DMS114 treated with DMSO at 0.1 percent for 48 hours (cell line): ENCODE measurements around the gene ZNF335.

Source experiments
- DNase-seq: peaks from one replicate; lab custom pipeline; 2025; ENCODE audit not compliant: unreplicated experiment; lab: John Stamatoyannopoulos, UW

Gene ZNF335

GRCh38 chr20:45971675-45972499 lies at the start of gene ZNF335:
Gene ZNF335 (minus strand): TSS chr20:45972203. CDS start chr20:45971410, 793 bp downstream.
- DNase-seq = peak; percentile 78

- DNase-seq = no peak
Observed at GRCh38 chr20:46020555-46020954, 48.6 kb upstream of the ZNF335 start.

- no peak for DNase-seq
Observed at GRCh38 chr20:46018611-46019010, 46.6 kb upstream of the ZNF335 start.

GRCh38 chr20:46018112-46018511 lies 46.1 kb upstream of the ZNF335 start:
- DNase-seq = no peak

GRCh38 chr20:46017272-46017671 lies 45.3 kb upstream of the ZNF335 start:
- DNase-seq = no peak

- no peak for DNase-seq
Observed at GRCh38 chr20:46014517-46015396, 42.8 kb upstream of the ZNF335 start.

GRCh38 chr20:46013829-46014516 lies 42.0 kb upstream of the ZNF335 start:
- DNase-seq = peak; percentile 20

GRCh38 chr20:46013322-46013828 lies 41.4 kb upstream of the ZNF335 start:
- no peak for DNase-seq

GRCh38 chr20:46012921-46013320 lies 40.9 kb upstream of the ZNF335 start:
- no peak for DNase-seq

- DNase-seq = no peak
Observed at GRCh38 chr20:46011631-46012482, 39.9 kb upstream of the ZNF335 start.

- DNase-seq = no peak
Observed at GRCh38 chr20:46010491-46011391, 38.7 kb upstream of the ZNF335 start.

GRCh38 chr20:46009816-46010215 lies 37.8 kb upstream of the ZNF335 start:
- DNase-seq = no peak

- DNase-seq = no peak
Observed at GRCh38 chr20:46007671-46008070, 35.7 kb upstream of the ZNF335 start.

GRCh38 chr20:46006964-46007363 lies 35.0 kb upstream of the ZNF335 start:
- no peak for DNase-seq

- DNase-seq = no peak
Observed at GRCh38 chr20:46006022-46006705, 34.2 kb upstream of the ZNF335 start.

- DNase-seq = no peak
Observed at GRCh38 chr20:46004889-46005473, 33.0 kb upstream of the ZNF335 start.

GRCh38 chr20:46004187-46004586 lies 32.2 kb upstream of the ZNF335 start:
- DNase-seq = no peak

- DNase-seq = no peak
Observed at GRCh38 chr20:46002008-46002407, 30.0 kb upstream of the ZNF335 start.
